ENCODE results near the gene LDB1. TPM values are rescaled to one million over a fixed set of nuclear protein-coding genes. Genes with fewer than 3 reads are reported as not detected.

LDB1 gene
- total and polyA plus RNA-seq, 8 donors, result 40.3 to 178 (median 151) TPM

GRCh38 chr10:102086196-102086595 is 34.0 kb downstream of the LDB1 start:
- Histone ChIP-seq H3K4me3 (no peak overlapping the region), H3K36me3 (no peaks in the 10 kb centered on the region), H3K27me3 (no peaks in the 10 kb centered on the region), H3K9me3 (no peaks in the 10 kb centered on the region), H3K4me1 (no peaks in the 10 kb centered on the region), H3K27ac (no peak overlapping the region)
- TF ChIP-seq CTCF (IDR thresholded peaks at IDR 0.05), result no peak
- DNase-seq (no peak), ATAC-seq (no peak)
- intact Hi-C loops (cut with DNase I), result no loop called here

GRCh38 chr10:102085336-102085735 is 34.8 kb downstream of the LDB1 start:
- TF ChIP-seq CTCF (IDR thresholded peaks at IDR 0.05), result no peak

GRCh38 chr10:102083541-102083940 is 36.6 kb downstream of the LDB1 start:
- Histone ChIP-seq H3K4me1 (no peaks in the 10 kb centered on the region), H3K27ac (no peak overlapping the region), H3K9me3 (no peaks in the 10 kb centered on the region), H3K4me3 (no peak overlapping the region), H3K27me3 (no peaks in the 10 kb centered on the region), H3K36me3 (no peaks in the 10 kb centered on the region)
- ATAC-seq, result no peak
- DNase-seq, result no peak
- no peak for TF ChIP-seq CTCF (IDR thresholded peaks at IDR 0.05)
- intact Hi-C loops (cut with DNase I), result no loop called here

More at GRCh38 chr10:102085336-102085735, 34.8 kb downstream of the LDB1 start:
- intact Hi-C loops (cut with DNase I), result no loop called here
- Histone ChIP-seq H3K36me3 (no peaks in the 10 kb centered on the region), H3K9me3 (no peaks in the 10 kb centered on the region), H3K27ac (no peak overlapping the region), H3K27me3 (no peaks in the 10 kb centered on the region), H3K4me3 (no peak overlapping the region), H3K4me1 (no peaks in the 10 kb centered on the region)
- ATAC-seq (no peak), DNase-seq (no peak)

GRCh38 chr10:102072673-102073527 is 47.3 kb downstream of the LDB1 start:
- H3K27me3 ChIP-seq, result no peaks in the 10 kb centered on the region
- intact Hi-C loops (cut with DNase I), result loop anchor here in 1 of 2 donors (10.0 kb wide), 1 partner anchor 238 kb away; no protein-coding TSS in a partner anchor
- ATAC-seq (peak; percentile 99), DNase-seq (peak in 3 of 4 donors; percentile 67 to 76 (median 74))
- no peak overlapping the region for H3K27ac ChIP-seq
- peak; percentile 89 to 97 for TF ChIP-seq CTCF (IDR thresholded peaks at IDR 0.05)
- peaks cover 0 to 9% of the 10 kb centered on the region in 2 donors for H3K36me3 ChIP-seq
- no peak overlapping the region for H3K4me3 ChIP-seq
- H3K9me3 ChIP-seq, result no peaks in the 10 kb centered on the region
- H3K4me1 ChIP-seq, result peaks cover 3 to 21% of the 10 kb centered on the region in 2 donors

- peak overlapping the region in 1 of 2 donors; percentile 62 for H3K27ac ChIP-seq
- intact Hi-C loops (cut with DNase I), result no loop called here
- no peaks in the 10 kb centered on the region for H3K9me3 ChIP-seq
- H3K36me3 ChIP-seq, result peaks cover 0 to 21% of the 10 kb centered on the region in 2 donors
- H3K27me3 ChIP-seq, result no peaks in the 10 kb centered on the region
- H3K4me3 ChIP-seq, result no peak overlapping the region
- peaks cover 20 to 51% of the 10 kb centered on the region in 2 donors for H3K4me1 ChIP-seq
- no peak for DNase-seq
- no peak for TF ChIP-seq CTCF (IDR thresholded peaks at IDR 0.05)
- ATAC-seq, result no peak
Measured at GRCh38 chr10:102069071-102069470, 51.1 kb downstream of the LDB1 start.

Data from left lung (tissue), 10 donors.